ENCODE data around the gene GSG1L2. TPM values are rescaled to one million over a fixed set of nuclear protein-coding genes. Genes with fewer than 3 reads are reported as not detected.

Gene GSG1L2
- total RNA-seq, 2 donors from 2014 or later: not detected

DNA sequence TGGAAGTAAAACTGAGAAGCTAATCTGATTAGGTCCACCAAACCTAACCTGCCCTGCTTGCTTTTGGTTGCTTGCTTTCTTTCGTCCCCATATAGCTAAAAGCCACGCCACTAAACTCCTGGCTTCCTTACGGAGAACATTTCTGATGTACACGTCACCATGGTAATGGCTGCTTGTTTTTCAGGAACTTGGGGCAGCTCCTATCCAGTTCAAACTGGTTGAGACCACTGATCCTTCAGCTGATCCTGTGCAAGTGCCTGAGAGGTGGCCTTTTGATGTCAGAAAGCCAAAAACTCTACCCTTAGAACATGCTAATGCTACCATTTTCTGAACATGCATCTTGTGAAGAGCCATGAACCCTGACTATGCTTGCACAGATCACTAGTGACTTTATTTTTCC is 16.1 kb downstream of the GSG1L2 start:
- Histone ChIP-seq H3K27ac (no peak overlapping the region), H3K4me3 (no peak overlapping the region), H3K36me3 (replicated peaks in 1 of 2; ENCODE audit: insufficient read depth in 1 of 2, low read depth in 2 of 2) (no peaks in the 10 kb centered on the region), H3K9me3 (no peaks in the 10 kb centered on the region), H3K4me1 (no peaks in the 10 kb centered on the region), H3K27me3 (no peaks in the 10 kb centered on the region)
- 28 to 41% methylated on average over 4 of the region's 4 CpGs for WGBS, 2 donors
- no peak for ATAC-seq
- intact Hi-C loops (cut with DNase I): no loop called here
- no peak for TF ChIP-seq POLR2A (IDR thresholded peaks at IDR 0.05)
- TF ChIP-seq, protein P1, sequence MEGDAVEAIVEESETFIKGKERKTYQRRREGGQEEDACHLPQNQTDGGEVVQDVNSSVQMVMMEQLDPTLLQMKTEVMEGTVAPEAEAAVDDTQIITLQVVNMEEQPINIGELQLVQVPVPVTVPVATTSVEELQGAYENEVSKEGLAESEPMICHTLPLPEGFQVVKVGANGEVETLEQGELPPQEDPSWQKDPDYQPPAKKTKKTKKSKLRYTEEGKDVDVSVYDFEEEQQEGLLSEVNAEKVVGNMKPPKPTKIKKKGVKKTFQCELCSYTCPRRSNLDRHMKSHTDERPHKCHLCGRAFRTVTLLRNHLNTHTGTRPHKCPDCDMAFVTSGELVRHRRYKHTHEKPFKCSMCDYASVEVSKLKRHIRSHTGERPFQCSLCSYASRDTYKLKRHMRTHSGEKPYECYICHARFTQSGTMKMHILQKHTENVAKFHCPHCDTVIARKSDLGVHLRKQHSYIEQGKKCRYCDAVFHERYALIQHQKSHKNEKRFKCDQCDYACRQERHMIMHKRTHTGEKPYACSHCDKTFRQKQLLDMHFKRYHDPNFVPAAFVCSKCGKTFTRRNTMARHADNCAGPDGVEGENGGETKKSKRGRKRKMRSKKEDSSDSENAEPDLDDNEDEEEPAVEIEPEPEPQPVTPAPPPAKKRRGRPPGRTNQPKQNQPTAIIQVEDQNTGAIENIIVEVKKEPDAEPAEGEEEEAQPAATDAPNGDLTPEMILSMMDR (IDR thresholded peaks at IDR 0.05): no peak
- DNase-seq: no peak

DNA sequence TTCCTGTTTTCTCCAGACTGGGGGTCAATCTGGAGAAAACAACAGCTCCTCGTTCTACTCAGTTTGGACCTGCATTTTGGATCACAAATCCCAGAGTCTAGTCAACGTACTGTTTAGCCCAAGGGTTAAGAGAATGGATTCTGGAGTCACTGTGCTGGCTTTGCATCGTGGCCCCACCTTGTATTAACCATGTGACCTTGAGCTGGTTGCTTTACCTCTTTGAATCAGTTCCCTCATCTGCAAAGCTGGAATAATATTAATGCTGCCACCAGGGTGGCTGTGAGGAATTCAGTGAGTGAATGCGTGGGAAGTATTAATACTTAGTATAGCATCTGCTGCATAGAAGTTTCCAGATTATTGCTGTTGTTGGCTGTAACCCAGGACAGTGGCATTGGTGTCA is 19.2 kb downstream of the GSG1L2 start:
- no peak for TF ChIP-seq POLR2A (IDR thresholded peaks at IDR 0.05)
- TF ChIP-seq, protein P1 (IDR thresholded peaks at IDR 0.05): no peak
- ATAC-seq (no peak), DNase-seq (no peak)
- H3K27me3 ChIP-seq: no peaks in the 10 kb centered on the region
- H3K27ac ChIP-seq: no peak overlapping the region
- no peaks in the 10 kb centered on the region for H3K36me3 ChIP-seq (replicated peaks in 1 of 2; ENCODE audit: insufficient read depth in 1 of 2, low read depth in 2 of 2)
- no peaks in the 10 kb centered on the region for H3K9me3 ChIP-seq
- H3K4me1 ChIP-seq: peaks cover 4% of the 10 kb centered on the region
- intact Hi-C loops (cut with DNase I): no loop called here
- 37 to 43% methylated on average over 4 of the region's 4 CpGs for WGBS, 2 donors
- no peak overlapping the region for H3K4me3 ChIP-seq

DNA sequence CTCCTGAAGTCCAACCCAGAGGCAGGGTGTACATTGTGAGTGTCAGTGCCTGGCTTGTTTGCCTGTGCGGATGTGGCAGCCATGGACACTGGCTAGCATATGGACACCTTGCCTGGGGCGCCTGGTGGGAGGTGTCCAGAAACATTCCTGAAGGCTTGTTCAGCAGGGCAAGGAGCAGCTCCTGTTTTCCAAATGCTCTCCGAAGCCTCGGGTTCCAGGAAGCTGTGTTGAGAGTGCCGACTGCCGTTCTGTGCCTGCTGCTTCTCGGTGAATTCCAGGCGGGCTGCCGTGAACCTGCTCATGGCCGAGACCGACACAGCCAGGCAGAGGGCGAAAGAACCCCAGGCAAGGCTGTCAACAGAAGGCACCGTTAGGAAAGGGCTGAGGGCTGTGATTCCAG is 19.6 kb downstream of the GSG1L2 start:
- intact Hi-C loops (cut with DNase I): no loop called here
- Histone ChIP-seq H3K36me3 (replicated peaks in 1 of 2; ENCODE audit: insufficient read depth in 1 of 2, low read depth in 2 of 2) (no peaks in the 10 kb centered on the region), H3K4me3 (no peak overlapping the region), H3K27me3 (no peaks in the 10 kb centered on the region), H3K9me3 (no peaks in the 10 kb centered on the region), H3K4me1 (peaks cover 4% of the 10 kb centered on the region), H3K27ac (no peak overlapping the region)
- TF ChIP-seq, protein P1 (IDR thresholded peaks at IDR 0.05): no peak
- TF ChIP-seq POLR2A (IDR thresholded peaks at IDR 0.05): no peak
- DNase-seq: no peak
- ATAC-seq: no peak
- WGBS, 2 donors: 74 to 92% methylated on average over 2 to 13 of the region's 13 CpGs

DNA sequence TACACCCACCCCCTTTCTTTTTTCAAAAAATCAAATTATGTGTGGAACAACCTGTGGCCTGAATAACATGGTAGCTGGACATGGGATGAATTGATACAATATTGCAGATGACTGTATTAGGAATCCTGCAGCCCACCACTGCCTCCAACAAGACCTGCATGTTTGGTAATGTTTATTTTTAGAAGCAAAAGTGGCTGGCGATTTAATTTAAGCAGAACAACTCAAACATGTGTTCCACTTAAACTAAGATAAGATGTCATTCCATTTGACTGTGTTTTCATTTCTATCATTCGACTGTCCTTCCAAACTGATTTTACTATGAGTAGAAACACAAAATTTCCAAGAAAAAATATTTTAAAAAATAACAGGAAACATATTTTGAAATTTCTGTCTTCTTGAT is 20.4 kb downstream of the GSG1L2 start:
- intact Hi-C loops (cut with DNase I): no loop called here
- ATAC-seq (no peak), DNase-seq (no peak)
- no peaks in the 10 kb centered on the region for H3K36me3 ChIP-seq (replicated peaks in 1 of 2; ENCODE audit: insufficient read depth in 1 of 2, low read depth in 2 of 2)
- H3K9me3 ChIP-seq: no peaks in the 10 kb centered on the region
- no peak overlapping the region for H3K27ac ChIP-seq
- no peak overlapping the region for H3K4me3 ChIP-seq
- peaks cover 4% of the 10 kb centered on the region for H3K4me1 ChIP-seq
- no peak for TF ChIP-seq POLR2A (IDR thresholded peaks at IDR 0.05)
- TF ChIP-seq, protein P1 (IDR thresholded peaks at IDR 0.05): no peak
- WGBS, 2 donors: 36 to 39% methylated on average over 2 of the region's 2 CpGs
- no peaks in the 10 kb centered on the region for H3K27me3 ChIP-seq

DNA sequence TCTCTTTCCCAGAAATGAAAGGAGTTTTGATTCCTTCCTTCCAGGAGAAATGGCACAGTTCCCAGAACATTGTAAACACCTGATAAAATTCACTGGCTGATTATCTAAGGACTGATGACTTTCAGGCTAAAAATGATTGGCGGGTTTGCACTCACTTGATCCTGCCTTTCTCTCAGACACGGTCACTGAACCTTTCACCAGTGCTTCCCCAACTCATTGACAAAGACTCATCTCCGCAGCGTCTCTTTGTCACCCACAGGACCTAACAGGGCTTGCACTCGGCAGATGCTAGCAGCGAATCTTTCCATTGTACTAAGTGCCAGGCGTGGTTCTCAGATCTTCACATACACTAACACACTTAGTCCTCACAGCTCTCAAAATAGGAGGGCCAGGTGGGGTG is 23.2 kb downstream of the GSG1L2 start:
- H3K4me3 ChIP-seq: no peak overlapping the region
- no peak for ATAC-seq
- no peaks in the 10 kb centered on the region for H3K27me3 ChIP-seq
- no peaks in the 10 kb centered on the region for H3K9me3 ChIP-seq
- 61 to 63% methylated on average over 7 of the region's 7 CpGs for WGBS, 2 donors
- no peak for DNase-seq
- H3K36me3 ChIP-seq (replicated peaks in 1 of 2; ENCODE audit: insufficient read depth in 1 of 2, low read depth in 2 of 2): no peaks in the 10 kb centered on the region
- TF ChIP-seq, protein P1 (IDR thresholded peaks at IDR 0.05): no peak
- no peak for TF ChIP-seq POLR2A (IDR thresholded peaks at IDR 0.05)
- peaks cover 4% of the 10 kb centered on the region for H3K4me1 ChIP-seq
- intact Hi-C loops (cut with DNase I): no loop called here
- no peak overlapping the region for H3K27ac ChIP-seq
